Trophoblast cell (in vitro differentiated cells and primary cell): Measurements from ENCODE around the gene CCDC40.

Experiments used
- DNase-seq, 2 donors: peaks; one replicate each; pipeline ENCODE4 v3.0.0-alpha.2; 2016
- H2AFZ ChIP-seq: 2 replicates; pipeline ENCODE4 v1.6.1; 2013; ENCODE audit warnings: low read length, moderate library complexity, mild to moderate bottlenecking; ENCODE audit not compliant: insufficient read depth, poor library complexity
- H2AK5ac ChIP-seq: 2 replicates; pipeline ENCODE4 v1.6.1; 2013; ENCODE audit warnings: mild to moderate bottlenecking, low read length
- H2BK120ac ChIP-seq: 2 replicates; pipeline ENCODE4 v1.6.1; 2013; ENCODE audit warnings: low read length, mild to moderate bottlenecking, moderate library complexity; ENCODE audit not compliant: insufficient read depth, poor library complexity
- H2BK12ac ChIP-seq: 2 replicates; pipeline ENCODE4 v1.6.1; 2013; ENCODE audit warnings: mild to moderate bottlenecking, low read length, moderate library complexity
- H2BK5ac ChIP-seq: 2 replicates; pipeline ENCODE4 v1.6.1; 2013; ENCODE audit warnings: low read length, low read depth, moderate library complexity, mild to moderate bottlenecking; ENCODE audit not compliant: poor library complexity
- H3K14ac ChIP-seq: 2 replicates; pipeline ENCODE4 v1.6.1; 2013; ENCODE audit warnings: mild to moderate bottlenecking, low read length
- H3K18ac ChIP-seq: 2 replicates; pipeline ENCODE4 v1.6.1; 2013; ENCODE audit warnings: mild to moderate bottlenecking, low read length
- H3K23ac ChIP-seq: 2 replicates; pipeline ENCODE4 v1.6.1; 2013; ENCODE audit warnings: low read length
- H3K27ac ChIP-seq: 2 replicates; pipeline ENCODE4 v1.5.1; 2013; ENCODE audit warnings: low read depth, mild to moderate bottlenecking, inconsistent platforms, low read length, moderate library complexity
- H3K27me3 ChIP-seq: 2 replicates; pipeline ENCODE4 v1.6.1; 2013; ENCODE audit warnings: inconsistent platforms, mild to moderate bottlenecking, low read length, moderate library complexity; ENCODE audit not compliant: insufficient read depth
- H3K36me3 ChIP-seq, 2 experiments: 1 replicate in 1 of 2; 2 replicates in 1 of 2; pipeline ENCODE4 v1.6.1; 2013; ENCODE audit warnings: low read length in 2 of 2, mild to moderate bottlenecking in 2 of 2, moderate library complexity in 1 of 2; ENCODE audit not compliant: insufficient read depth in 2 of 2, control insufficient read depth in 1 of 2
- H3K4ac ChIP-seq: 2 replicates; pipeline ENCODE4 v1.6.1; 2013; ENCODE audit warnings: low read depth, mild to moderate bottlenecking, low read length, moderate library complexity
- H3K4me1 ChIP-seq, 2 experiments: 1 replicate in 1 of 2; 2 replicates in 1 of 2; pipeline ENCODE4 v1.6.1; 2013; ENCODE audit warnings: low read length in 2 of 2, mild to moderate bottlenecking in 2 of 2, moderate library complexity in 1 of 2; ENCODE audit not compliant: insufficient read depth in 2 of 2, control insufficient read depth in 1 of 2
- H3K4me2 ChIP-seq: 2 replicates; pipeline ENCODE4 v1.6.1; 2013; ENCODE audit warnings: inconsistent platforms, mild to moderate bottlenecking, low read length, moderate library complexity
- H3K4me3 ChIP-seq: 2 replicates; pipeline ENCODE4 v1.5.1; 2013; ENCODE audit warnings: mild to moderate bottlenecking, low read depth, low read length, inconsistent platforms
- H3K79me1 ChIP-seq: one replicate; pipeline ENCODE4 v1.6.1; 2013; ENCODE audit warnings: low read length
- H3K79me2 ChIP-seq: 2 replicates; pipeline ENCODE4 v1.6.1; 2013; ENCODE audit warnings: low read length, mild to moderate bottlenecking; ENCODE audit not compliant: control insufficient read depth, insufficient read depth, poor library complexity
- H3K9ac ChIP-seq: 2 replicates; pipeline ENCODE4 v1.6.1; 2013; ENCODE audit warnings: mild to moderate bottlenecking, low read length
- H3K9me3 ChIP-seq: 2 replicates; pipeline ENCODE4 v1.6.1; 2013; ENCODE audit warnings: low read depth, mild to moderate bottlenecking, control low read depth, inconsistent platforms, low read length; ENCODE audit not compliant: insufficient read depth
- H4K12ac ChIP-seq: 2 replicates; pipeline ENCODE4 v1.6.1; 2013; ENCODE audit warnings: low read depth, mild to moderate bottlenecking, low read length, moderate library complexity
- H4K8ac ChIP-seq: 2 replicates; pipeline ENCODE4 v1.6.1; 2013; ENCODE audit warnings: low read depth, mild to moderate bottlenecking, low read length, moderate library complexity
- H4K91ac ChIP-seq: one replicate; pipeline ENCODE4 v1.6.1; 2013; ENCODE audit warnings: low read depth, mild to moderate bottlenecking, low read length, moderate library complexity
- WGBS: extraction: QIAGEN DNeasy Blood & Tissue Kit; methylation state at CpG from one replicate; pipeline ENCODE4 v1.1.7; 2013; ENCODE audit warnings: missing lambda C conversion rate; ENCODE audit not compliant: insufficient read length, insufficient coverage; ENCODE audit errors: extremely low coverage; 5-methylcytosine and 5-hydroxymethylcytosine counted together

CCDC40 gene

GRCh38 chr17:79994602-79995001 is 41.8 kb upstream of the CCDC40 start:
- Histone ChIP-seq H2BK12ac (no peak overlapping the region), H3K4me3 (no peak overlapping the region), H3K4me2 (no peak overlapping the region), H2BK120ac (no peak overlapping the region), H3K27me3 (no peaks in the 10 kb centered on the region), H3K36me3 (no peaks in the 10 kb centered on the region), H3K4me1 (peaks cover 38 to 43% of the 10 kb centered on the region in 2 experiments), H3K23ac (no peak overlapping the region), H3K4ac (no peak overlapping the region), H3K79me2 (no peaks in the 10 kb centered on the region), H3K79me1 (peaks cover 14% of the 10 kb centered on the region), H2AK5ac (no peak overlapping the region), H3K14ac (no peak overlapping the region), H2AFZ (no peak overlapping the region), H3K27ac (no peak overlapping the region), H2BK5ac (no peak overlapping the region), H3K18ac (no peak overlapping the region), H4K12ac (no peak overlapping the region), H4K8ac (no peak overlapping the region), H4K91ac (no peak overlapping the region), H3K9me3 (no peaks in the 10 kb centered on the region), H3K9ac (no peak overlapping the region)
- no CpG with 5 or more reads among the region's 13 CpGs for WGBS
- DNase-seq: no peak

- no peak overlapping the region for H3K4me2 ChIP-seq
- no peak overlapping the region for H3K27ac ChIP-seq
- no CpG with 5 or more reads among the region's 8 CpGs for WGBS
- H3K23ac ChIP-seq: no peak overlapping the region
- H2BK120ac ChIP-seq: no peak overlapping the region
- H3K4me3 ChIP-seq: no peak overlapping the region
- no peak overlapping the region for H2BK12ac ChIP-seq
- H3K27me3 ChIP-seq: no peaks in the 10 kb centered on the region
- H3K36me3 ChIP-seq: peaks cover 6 to 8% of the 10 kb centered on the region in 2 experiments
- H2BK5ac ChIP-seq: no peak overlapping the region
- H4K8ac ChIP-seq: no peak overlapping the region
- H2AK5ac ChIP-seq: no peak overlapping the region
- no peak overlapping the region for H4K91ac ChIP-seq
- H3K4me1 ChIP-seq: peaks cover 28 to 32% of the 10 kb centered on the region in 2 experiments
- no peak overlapping the region for H3K14ac ChIP-seq
- no peaks in the 10 kb centered on the region for H3K79me2 ChIP-seq
- no peak overlapping the region for H3K18ac ChIP-seq
- peaks cover 10% of the 10 kb centered on the region for H3K79me1 ChIP-seq
- no peak overlapping the region for H3K9ac ChIP-seq
- H4K12ac ChIP-seq: no peak overlapping the region
- H3K9me3 ChIP-seq: peaks cover 2% of the 10 kb centered on the region
- no peak for DNase-seq
- no peak overlapping the region for H2AFZ ChIP-seq
- H3K4ac ChIP-seq: no peak overlapping the region
Measured at GRCh38 chr17:79995696-79996095, 40.7 kb upstream of the CCDC40 start.

- H3K4me3 ChIP-seq: no peak overlapping the region
- H3K18ac ChIP-seq: no peak overlapping the region
- H3K14ac ChIP-seq: no peak overlapping the region
- H2BK5ac ChIP-seq: no peak overlapping the region
- H3K27ac ChIP-seq: no peak overlapping the region
- no peak overlapping the region for H4K12ac ChIP-seq
- no peak overlapping the region for H3K4ac ChIP-seq
- no peaks in the 10 kb centered on the region for H3K27me3 ChIP-seq
- no peaks in the 10 kb centered on the region for H3K79me2 ChIP-seq
- H3K79me1 ChIP-seq: peaks cover 7% of the 10 kb centered on the region
- H4K8ac ChIP-seq: no peak overlapping the region
- no peak overlapping the region for H2AK5ac ChIP-seq
- no peak overlapping the region for H2BK120ac ChIP-seq
- no peak overlapping the region for H3K4me2 ChIP-seq
- H4K91ac ChIP-seq: no peak overlapping the region
- H2BK12ac ChIP-seq: no peak overlapping the region
- H3K4me1 ChIP-seq: peaks cover 24 to 26% of the 10 kb centered on the region in 2 experiments
- H2AFZ ChIP-seq: no peak overlapping the region
- peaks cover 3% of the 10 kb centered on the region for H3K9me3 ChIP-seq
- peaks cover 9 to 11% of the 10 kb centered on the region in 2 experiments for H3K36me3 ChIP-seq
- H3K9ac ChIP-seq: no peak overlapping the region
- no peak for DNase-seq
- no CpG with 5 or more reads among the region's 12 CpGs for WGBS
- no peak overlapping the region for H3K23ac ChIP-seq
Measured at GRCh38 chr17:79996291-79996690, 40.2 kb upstream of the CCDC40 start.

GRCh38 chr17:79997011-79997660 is 39.3 kb upstream of the CCDC40 start:
- H4K8ac ChIP-seq: no peak overlapping the region
- peak; percentile 7 to 24 for DNase-seq
- peaks cover 3% of the 10 kb centered on the region for H3K9me3 ChIP-seq
- H3K27me3 ChIP-seq: no peaks in the 10 kb centered on the region
- H2AFZ ChIP-seq: no peak overlapping the region
- peaks cover 13 to 14% of the 10 kb centered on the region in 2 experiments for H3K36me3 ChIP-seq
- no peaks in the 10 kb centered on the region for H3K79me2 ChIP-seq
- no peak overlapping the region for H3K23ac ChIP-seq
- WGBS: no CpG with 5 or more reads among the region's 15 CpGs
- H3K14ac ChIP-seq: no peak overlapping the region
- no peak overlapping the region for H4K12ac ChIP-seq
- no peak overlapping the region for H2BK120ac ChIP-seq
- H2AK5ac ChIP-seq: no peak overlapping the region
- no peak overlapping the region for H3K4ac ChIP-seq
- H2BK12ac ChIP-seq: no peak overlapping the region
- peaks cover 18 to 20% of the 10 kb centered on the region in 2 experiments for H3K4me1 ChIP-seq
- peaks cover 3% of the 10 kb centered on the region for H3K79me1 ChIP-seq
- no peak overlapping the region for H3K9ac ChIP-seq
- no peak overlapping the region for H4K91ac ChIP-seq
- no peak overlapping the region for H2BK5ac ChIP-seq
- no peak overlapping the region for H3K27ac ChIP-seq
- no peak overlapping the region for H3K4me3 ChIP-seq
- no peak overlapping the region for H3K4me2 ChIP-seq
- H3K18ac ChIP-seq: no peak overlapping the region
